Ovary (tissue), 3 donors: ENCODE results near the gene HYPK.

Experiments
- EP300 ChIP-seq: sonication (generic); formaldehyde crosslinking; IDR thresholded peaks from one replicate; pipeline ENCODE4 v1.6.1; 2017; ENCODE audit warnings: antibody characterized with exemption
- POLR2A ChIP-seq: fragments of 450-650 bp; IDR thresholded peaks from one replicate; pipeline ENCODE4 v1.6.1; 2017; ENCODE audit warnings: antibody characterized with exemption, mild to moderate bottlenecking, moderate library complexity
- TF ChIP-seq, protein P1 (sequence below), 3 donors: fragments of 450-650 bp in 2 of 3; fragments of 200-600 bp in 1 of 3; IDR thresholded peaks; one replicate each; pipeline versions ENCODE4 v1.5.1 to v1.8.0; 2016 to 2022; ENCODE audit warnings: antibody characterized with exemption in 3 of 3, mild to moderate bottlenecking in 1 of 3
- donor health status: DM: no; HTN: no; CAD: no.

DNA sequence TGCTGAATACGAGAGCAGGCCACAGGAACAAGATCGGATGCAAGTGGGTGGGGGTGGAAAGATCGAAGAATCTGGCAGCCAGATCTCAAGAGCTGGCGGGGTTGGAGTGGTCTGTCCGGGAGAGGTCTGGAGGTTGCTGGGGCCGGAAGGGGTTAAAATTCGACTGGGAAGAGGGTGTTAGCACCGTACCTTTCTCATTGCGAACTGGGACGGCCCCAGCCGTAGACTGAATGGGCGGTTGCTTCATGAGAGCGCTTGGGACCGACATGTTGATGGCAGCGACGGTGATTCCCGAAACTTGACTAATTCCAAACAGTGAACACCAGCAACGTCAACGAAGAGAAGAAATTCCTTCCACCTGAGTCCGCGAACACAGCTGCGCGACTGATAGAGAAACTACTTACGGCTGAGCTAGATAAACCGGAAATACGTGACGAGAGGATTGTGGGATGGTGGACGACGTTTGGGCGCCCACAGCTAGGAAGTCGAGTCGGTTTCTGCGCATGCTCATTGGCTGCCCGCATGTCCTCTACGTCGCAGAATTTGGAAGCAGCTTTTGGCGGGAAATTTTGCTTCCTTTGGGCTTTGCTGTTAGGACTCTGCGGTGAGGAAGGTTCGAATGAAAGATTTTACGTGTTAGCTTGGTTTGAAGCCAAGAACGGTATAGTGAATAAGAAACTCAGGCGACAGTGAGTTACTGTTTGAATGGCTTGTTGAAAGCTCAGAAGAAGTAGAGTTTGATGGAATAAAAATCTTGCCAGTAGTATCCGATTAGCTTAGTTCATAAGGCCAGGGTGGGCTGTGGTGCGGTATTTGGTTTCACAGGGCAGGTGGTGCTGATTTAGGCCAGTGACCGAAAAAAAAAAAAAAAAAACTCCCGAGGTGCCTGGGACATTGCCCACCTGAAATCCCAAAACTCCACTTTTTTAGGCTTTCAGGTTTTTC is 24.2 kb downstream of the HYPK start, which contains the start of gene MFAP1:
- TF ChIP-seq, protein P1, sequence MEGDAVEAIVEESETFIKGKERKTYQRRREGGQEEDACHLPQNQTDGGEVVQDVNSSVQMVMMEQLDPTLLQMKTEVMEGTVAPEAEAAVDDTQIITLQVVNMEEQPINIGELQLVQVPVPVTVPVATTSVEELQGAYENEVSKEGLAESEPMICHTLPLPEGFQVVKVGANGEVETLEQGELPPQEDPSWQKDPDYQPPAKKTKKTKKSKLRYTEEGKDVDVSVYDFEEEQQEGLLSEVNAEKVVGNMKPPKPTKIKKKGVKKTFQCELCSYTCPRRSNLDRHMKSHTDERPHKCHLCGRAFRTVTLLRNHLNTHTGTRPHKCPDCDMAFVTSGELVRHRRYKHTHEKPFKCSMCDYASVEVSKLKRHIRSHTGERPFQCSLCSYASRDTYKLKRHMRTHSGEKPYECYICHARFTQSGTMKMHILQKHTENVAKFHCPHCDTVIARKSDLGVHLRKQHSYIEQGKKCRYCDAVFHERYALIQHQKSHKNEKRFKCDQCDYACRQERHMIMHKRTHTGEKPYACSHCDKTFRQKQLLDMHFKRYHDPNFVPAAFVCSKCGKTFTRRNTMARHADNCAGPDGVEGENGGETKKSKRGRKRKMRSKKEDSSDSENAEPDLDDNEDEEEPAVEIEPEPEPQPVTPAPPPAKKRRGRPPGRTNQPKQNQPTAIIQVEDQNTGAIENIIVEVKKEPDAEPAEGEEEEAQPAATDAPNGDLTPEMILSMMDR (IDR thresholded peaks at IDR 0.05), result no peak
- TF ChIP-seq POLR2A (peak; percentile 77), EP300 (no peak)
